Caco-2 (cell line): ENCODE measurements around the gene SH2B2. TPM values are rescaled to one million over a fixed set of nuclear protein-coding genes. Genes with fewer than 3 reads are reported as not detected.
"Not testable (repeated sequence)": the region's sequence is repeated elsewhere in the genome, so short reads cannot be mapped to it uniquely, and the experiment has no call there.

ENCODE experiments used
- BruUV-seq: library from RNA; stranded (reverse); fragments of 400-500 nt; replicated peaks from 2 replicates; lab custom pipeline; 2021; lab: Mats Ljungman, UMichigan
- CTCF ChIA-PET: fragments of 300-600 bp; sonication (Branson Sonifier 250); formaldehyde crosslinking; loops from one replicate; lab custom pipeline; 2022; ENCODE audit warnings: antibody characterized with exemption; lab: Charles Lee
- POLR2A ChIA-PET: fragments of 300-600 bp; sonication (Branson Sonifier 250); formaldehyde crosslinking; loops from one replicate; lab custom pipeline; 2022; ENCODE audit warnings: antibody characterized with exemption; lab: Charles Lee
- DNase-seq, 2 experiments: peaks; one replicate each; pipeline versions ENCODE4 v3.0.0 to v3.0.0-alpha.2; 2020 to 2022
- H3K27me3 ChIP-seq: replicated peaks from 2 replicates; pipeline ENCODE4 v1.6.0; 2011; ENCODE audit warnings: low read length; ENCODE audit not compliant: control insufficient read depth, insufficient read depth
- H3K36me3 ChIP-seq: 2 replicates; pipeline ENCODE4 v1.5.1; 2011; ENCODE audit warnings: low read length; ENCODE audit not compliant: control insufficient read depth, insufficient read depth
- H3K4me1 ChIP-seq: fragments of 250-450 bp; sonication (Bioruptor Pico); 2 replicates; pipeline ENCODE4 v1.5.1; 2020; ENCODE audit warnings: mild to moderate bottlenecking
- H3K4me3 ChIP-seq: 2 replicates; pipeline ENCODE4 v1.5.1; 2011; ENCODE audit warnings: low read depth, mild to moderate bottlenecking, control low read depth, low read length
- H3K9me3 ChIP-seq: fragments of 250-450 bp; sonication (Bioruptor Pico); 2 replicates; pipeline ENCODE4 v1.5.1; 2020; ENCODE audit warnings: mild to moderate bottlenecking, moderate library complexity
- H3K27ac Mint-ChIP-seq: one replicate; pipeline ENCODE4 v1.8.0; 2022; ENCODE audit warnings: mixed read lengths; ENCODE audit not compliant: unreplicated experiment
- H3K27me3 Mint-ChIP-seq: one replicate; pipeline ENCODE4 v1.8.0; 2022; ENCODE audit warnings: mixed read lengths; ENCODE audit not compliant: insufficient read depth, unreplicated experiment
- H3K36me3 Mint-ChIP-seq: one replicate; pipeline ENCODE4 v1.8.0; 2022; ENCODE audit warnings: mild to moderate bottlenecking, mixed read lengths; ENCODE audit not compliant: insufficient read depth, unreplicated experiment
- H3K4me1 Mint-ChIP-seq: one replicate; pipeline ENCODE4 v1.8.0; 2022; ENCODE audit warnings: low read depth, mixed read lengths; ENCODE audit not compliant: unreplicated experiment
- H3K4me3 Mint-ChIP-seq: one replicate; pipeline ENCODE4 v1.8.0; 2022; ENCODE audit warnings: mild to moderate bottlenecking, moderate library complexity, mixed read lengths; ENCODE audit not compliant: unreplicated experiment
- H3K9me3 Mint-ChIP-seq: one replicate; pipeline ENCODE4 v1.8.0; 2022; ENCODE audit warnings: mixed read lengths; ENCODE audit not compliant: unreplicated experiment
- CTCF ChIP-seq, 2 experiments: fragments of 200-600 bp in 1 of 2; IDR thresholded peaks; 1 replicate in 1 of 2; 2 replicates in 1 of 2; pipeline versions ENCODE4 v1.5.1 to v1.8.0; 2011 to 2022; ENCODE audit warnings: antibody characterized with exemption in 1 of 2, control low read depth in 1 of 2, inconsistent platforms in 1 of 2, low read depth in 1 of 2, low read length in 1 of 2, mild to moderate bottlenecking in 1 of 2, moderate library complexity in 1 of 2; ENCODE audit not compliant: insufficient read depth in 1 of 2, severe bottlenecking in 1 of 2, unreplicated experiment in 1 of 2
- intact Hi-C: fragments of 100-400 bp; cut with micrococcal nuclease; formaldehyde crosslinking; loops from one replicate; pipeline ENCODE4 v1.10.0; 2022; ENCODE audit not compliant: unreplicated experiment
- microRNA-seq: library from miRNA; unstranded; fragments of <30 nt; microRNA quantifications from one replicate; pipeline ENCODE4 v1.2.0, GENCODE V29; 2022
- total RNA-seq: library from RNA; stranded (reverse); gene quantifications from 2 replicates; pipeline ENCODE4 v1.2.3, GENCODE V29; 2022

Gene SH2B2
- total RNA-seq, 1 experiment from 2014 or later = 10.6 TPM

- H3K4me1 Mint-ChIP-seq, H3K4me1 ChIP-seq, H3K9me3 ChIP-seq, BruUV-seq, H3K27me3 ChIP-seq, H3K36me3 ChIP-seq, H3K27me3 Mint-ChIP-seq, H3K9me3 Mint-ChIP-seq: not testable (repeated sequence)
- peak in 1 of 2 experiments; percentile 32 for TF ChIP-seq CTCF (IDR thresholded peaks at IDR 0.05; ENCODE audit: insufficient read depth in 1 of 2, low read depth in 1 of 2, low read length in 1 of 2, severe bottlenecking in 1 of 2, unreplicated experiment in 1 of 2)
- CTCF ChIA-PET = interaction anchor here (0.6 to 1.0 kb wide), 7 partner anchors 29 to 763 kb away, joined by 3 to 4 read pairs (median 3); partner anchors contain the start of genes PRKRIP1 and SH2B2
- intact Hi-C loops = loop anchor here (1.0 kb wide), 1 partner anchor 30 kb away; no protein-coding TSS in a partner anchor
- peak; percentile 98 to 99 for DNase-seq
- H3K27ac Mint-ChIP-seq = peak overlapping the region; percentile 72
- H3K4me3 Mint-ChIP-seq = peak overlapping the region; percentile 93
- peaks cover 33% of the 10 kb centered on the region for H3K36me3 Mint-ChIP-seq
- POLR2A ChIA-PET = interaction anchor here (0.7 to 1.0 kb wide), 3 partner anchors 30 to 77 kb away, joined by 4 to 5 read pairs (median 5); partner anchors contain the start of gene SH2B2
- H3K4me3 ChIP-seq = peak overlapping the region; percentile 70
Measured at GRCh38 chr7:102363549-102364393, 77.1 kb downstream of the SH2B2 start.

- H3K4me1 ChIP-seq, H3K9me3 ChIP-seq, DNase-seq, intact Hi-C loops, H3K27me3 Mint-ChIP-seq, POLR2A ChIA-PET, H3K36me3 ChIP-seq, H3K27me3 ChIP-seq, H3K4me1 Mint-ChIP-seq, H3K9me3 Mint-ChIP-seq: not testable (repeated sequence)
- Mint-ChIP-seq H3K27ac (peak overlapping the region; percentile 72), H3K36me3 (peaks cover 33% of the 10 kb centered on the region), H3K4me3 (peak overlapping the region; percentile 93)
- H3K4me3 ChIP-seq = peak overlapping the region; percentile 70
- BruUV-seq = TSS peak; percentile 18
- CTCF ChIA-PET = interaction anchor here (1.0 kb wide), 1 partner anchor 92 kb away, joined by 3 read pairs; no protein-coding TSS in a partner anchor
Measured at GRCh38 chr7:102364394-102364886, 77.8 kb downstream of the SH2B2 start.

- BruUV-seq, H3K27me3 ChIP-seq, H3K27ac Mint-ChIP-seq, H3K4me1 ChIP-seq, CTCF ChIA-PET, H3K36me3 ChIP-seq, H3K4me3 ChIP-seq, H3K27me3 Mint-ChIP-seq, H3K4me1 Mint-ChIP-seq, intact Hi-C loops, H3K9me3 ChIP-seq, DNase-seq, POLR2A ChIA-PET: not testable (repeated sequence)
- Mint-ChIP-seq H3K9me3 (peaks cover 14% of the 10 kb centered on the region), H3K4me3 (peak overlapping the region; percentile 46), H3K36me3 (peaks cover 39% of the 10 kb centered on the region)
Measured at GRCh38 chr7:102365390-102365789, 78.7 kb downstream of the SH2B2 start.

- H3K9me3 Mint-ChIP-seq = peaks cover 11% of the 10 kb centered on the region
- intact Hi-C loops, H3K27me3 Mint-ChIP-seq, BruUV-seq, H3K27ac Mint-ChIP-seq, H3K4me3 ChIP-seq, H3K9me3 ChIP-seq, POLR2A ChIA-PET, H3K4me1 ChIP-seq, H3K27me3 ChIP-seq, H3K4me3 Mint-ChIP-seq, DNase-seq, H3K36me3 ChIP-seq, CTCF ChIA-PET, H3K4me1 Mint-ChIP-seq: not testable (repeated sequence)
- peaks cover 47% of the 10 kb centered on the region for H3K36me3 Mint-ChIP-seq
Measured at GRCh38 chr7:102370038-102370437, 83.4 kb downstream of the SH2B2 start.

Small RNA genes lying within 50 kb of the gene (microRNA-seq; reads per million reads assigned to microRNA genes)
- not detected for gene MIR4285

Other genes starting within 250 kb of the SH2B2 start
- not detected in 2 replicates for gene SPDYE6, start 69.6 kb downstream of the SH2B2 start, total RNA-seq
- gene PRKRIP1, start 109.5 kb downstream of the SH2B2 start, total RNA-seq = 34.2 and 35.2 TPM in 2 replicates
- 19.4 and 20.2 TPM in 2 replicates for gene ORAI2, start 146.7 kb downstream of the SH2B2 start, total RNA-seq
- 13.8 and 15.0 TPM in 2 replicates for gene ALKBH4, start 178.0 kb downstream of the SH2B2 start, total RNA-seq
- gene LRWD1, start 178.1 kb downstream of the SH2B2 start, total RNA-seq = 23.6 and 25.3 TPM in 2 replicates
- 68.1 and 70.0 TPM in 2 replicates for gene POLR2J, start 192.1 kb downstream of the SH2B2 start, total RNA-seq
- gene RASA4B, start 230.9 kb downstream of the SH2B2 start, total RNA-seq = 2.9 and 3.2 TPM in 2 replicates